CD4-positive, alpha-beta T cell treated with Interleukin-17A for 4 hours (primary cell): ENCODE results near the gene TMA7.
"Not testable (repeated sequence)": the region's sequence is repeated elsewhere in the genome, so short reads cannot be mapped to it uniquely, and the experiment has no call there.

Source experiments
- DNase-seq: peaks from one replicate; pipeline ENCODE4 v3.0.0-alpha.2; 2020; ENCODE audit warnings: mixed read lengths

TMA7 gene

GRCh38 chr3:48437812-48438211, 2.2 kb upstream of the TMA7 start:
- DNase-seq: no peak

- DNase-seq: peak; percentile 23
Observed at GRCh38 chr3:48440590-48440958, 517 bp downstream of the TMA7 start.

GRCh38 chr3:48441940-48442339, 1.9 kb downstream of the TMA7 start:
- no peak for DNase-seq

- no peak for DNase-seq
Observed at GRCh38 chr3:48445277-48445882, 5.3 kb downstream of the TMA7 start.

- DNase-seq: no peak
Observed at GRCh38 chr3:48446043-48446424, 6.0 kb downstream of the TMA7 start.

- DNase-seq: peak; percentile 87
Observed at GRCh38 chr3:48446425-48447193, 6.6 kb downstream of the TMA7 start, which contains the start of gene ATRIP. Gene ATRIP (plus strand): TSS chr3:48446737. CDS start chr3:48446846, 109 bp downstream.

GRCh38 chr3:48451270-48451669, 11.2 kb downstream of the TMA7 start:
- DNase-seq: no peak

- no peak for DNase-seq
Observed at GRCh38 chr3:48456456-48456855, 16.4 kb downstream of the TMA7 start.

- no peak for DNase-seq
Observed at GRCh38 chr3:48459331-48459730, 19.3 kb downstream of the TMA7 start.

GRCh38 chr3:48459773-48460516, 19.9 kb downstream of the TMA7 start:
- DNase-seq: no peak

- no peak for DNase-seq
Observed at GRCh38 chr3:48460517-48460902, 20.5 kb downstream of the TMA7 start.

GRCh38 chr3:48461767-48462166, 21.7 kb downstream of the TMA7 start:
- not testable (repeated sequence) for DNase-seq

GRCh38 chr3:48463703-48464102, 23.6 kb downstream of the TMA7 start:
- DNase-seq: no peak

GRCh38 chr3:48464713-48465221, 24.7 kb downstream of the TMA7 start:
- DNase-seq: no peak

GRCh38 chr3:48465237-48465530, 25.1 kb downstream of the TMA7 start:
- no peak for DNase-seq

GRCh38 chr3:48465531-48466378, 25.7 kb downstream of the TMA7 start:
- DNase-seq: peak; percentile 84

- DNase-seq: peak; percentile 51
Observed at GRCh38 chr3:48466386-48467109, 26.5 kb downstream of the TMA7 start.

- DNase-seq: no peak
Observed at GRCh38 chr3:48467110-48467454, 27.0 kb downstream of the TMA7 start.

GRCh38 chr3:48467473-48468267, 27.6 kb downstream of the TMA7 start:
- DNase-seq: no peak

- no peak for DNase-seq
Observed at GRCh38 chr3:48468329-48468731, 28.3 kb downstream of the TMA7 start.
